Kasumi-1 (cell line): ENCODE data around the gene ABLIM3.

Experiments
- DNase-seq, 2 experiments: peaks; one replicate each; lab custom pipeline; 2025; lab: John Stamatoyannopoulos, UW

ABLIM3 gene

DNA sequence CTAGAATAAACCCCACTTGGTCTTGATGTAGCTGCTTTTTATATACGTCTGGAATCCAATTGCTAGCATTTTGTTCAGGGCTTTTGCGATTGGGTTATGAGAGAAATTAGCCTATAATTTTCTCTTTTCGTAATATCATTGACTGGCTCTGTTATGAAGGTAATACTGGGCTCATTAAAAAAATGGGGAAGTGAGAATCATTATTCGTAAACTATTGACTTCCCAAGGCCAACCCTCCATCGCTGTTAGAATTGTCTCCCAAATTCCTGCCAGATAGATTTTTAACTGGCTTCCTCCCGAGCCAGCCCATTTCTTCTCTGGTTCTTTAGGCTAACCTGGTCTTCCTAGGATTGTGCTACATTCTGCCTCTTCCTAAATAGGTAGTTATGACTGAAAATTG is 168.1 kb downstream of the ABLIM3 start:
- no peak for DNase-seq
